ENCODE results near the gene USHBP1. TPM values are rescaled to one million over a fixed set of nuclear protein-coding genes. Genes with fewer than 3 reads are reported as not detected.

The USHBP1 gene
- total RNA-seq, 1 experiment from 2014 or later: not detected

DNA sequence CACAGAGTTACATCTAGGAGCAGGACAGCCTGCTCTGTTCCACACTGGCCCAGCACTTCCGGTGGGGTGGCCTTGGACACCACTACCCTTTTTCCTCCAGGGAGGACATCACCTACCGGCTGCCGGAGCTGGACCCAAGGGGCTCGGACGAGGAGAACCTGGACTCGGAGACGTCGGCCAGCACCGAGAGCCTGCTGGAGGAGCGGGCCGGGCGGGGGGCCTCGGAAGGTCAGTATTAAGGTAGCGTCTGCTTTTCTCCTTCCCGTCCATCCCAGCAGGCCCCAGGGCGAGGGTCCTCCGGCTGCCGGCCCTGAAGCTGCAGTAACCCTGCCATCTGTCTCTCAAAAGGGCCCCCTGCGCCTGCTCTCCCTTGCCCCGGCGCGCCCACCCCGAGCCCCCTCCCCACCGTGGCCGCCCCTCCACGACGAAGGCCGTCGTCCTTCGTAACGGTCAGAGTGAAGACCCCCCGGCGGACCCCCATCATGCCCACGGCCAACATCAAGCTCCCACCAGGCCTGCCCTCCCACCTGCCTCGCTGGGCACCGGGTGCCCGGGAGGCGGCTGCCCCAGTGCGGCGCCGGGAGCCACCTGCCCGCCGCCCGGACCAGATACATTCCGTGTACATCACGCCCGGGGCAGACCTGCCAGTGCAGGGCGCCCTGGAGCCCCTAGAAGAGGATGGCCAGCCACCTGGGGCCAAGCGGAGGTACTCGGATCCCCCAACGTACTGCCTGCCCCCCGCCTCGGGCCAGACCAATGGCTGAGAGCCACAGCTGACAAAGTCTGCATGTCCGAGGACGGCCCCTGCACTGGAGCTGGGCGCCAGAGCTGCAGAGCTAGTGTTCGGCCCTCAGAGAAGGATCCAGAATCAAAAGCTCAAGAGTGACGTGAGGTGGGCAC, 52.7 kb downstream of the USHBP1 start:
- no peak for DNase-seq (ENCODE audit: low read depth)

DNA sequence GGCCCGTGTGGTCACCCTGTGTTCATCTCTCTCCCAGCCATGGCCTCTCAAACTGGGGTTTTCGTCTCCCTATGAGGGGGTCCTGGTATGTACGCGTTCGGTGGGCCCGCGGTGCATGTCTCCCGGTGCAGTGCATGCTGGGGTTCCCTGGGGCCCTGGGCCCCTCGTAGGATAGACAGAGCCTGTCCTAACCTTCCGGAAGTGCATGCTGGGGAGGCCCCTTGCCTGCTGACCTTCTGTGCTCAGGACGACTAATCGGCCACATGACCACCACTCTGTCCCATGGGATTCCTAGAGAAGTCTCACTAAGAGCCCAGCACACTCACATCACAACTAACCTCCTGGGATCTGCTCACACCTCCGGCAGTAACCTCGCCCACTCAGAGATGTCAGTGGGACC, 54.2 kb downstream of the USHBP1 start:
- DNase-seq (ENCODE audit: low read depth): no peak

DNA sequence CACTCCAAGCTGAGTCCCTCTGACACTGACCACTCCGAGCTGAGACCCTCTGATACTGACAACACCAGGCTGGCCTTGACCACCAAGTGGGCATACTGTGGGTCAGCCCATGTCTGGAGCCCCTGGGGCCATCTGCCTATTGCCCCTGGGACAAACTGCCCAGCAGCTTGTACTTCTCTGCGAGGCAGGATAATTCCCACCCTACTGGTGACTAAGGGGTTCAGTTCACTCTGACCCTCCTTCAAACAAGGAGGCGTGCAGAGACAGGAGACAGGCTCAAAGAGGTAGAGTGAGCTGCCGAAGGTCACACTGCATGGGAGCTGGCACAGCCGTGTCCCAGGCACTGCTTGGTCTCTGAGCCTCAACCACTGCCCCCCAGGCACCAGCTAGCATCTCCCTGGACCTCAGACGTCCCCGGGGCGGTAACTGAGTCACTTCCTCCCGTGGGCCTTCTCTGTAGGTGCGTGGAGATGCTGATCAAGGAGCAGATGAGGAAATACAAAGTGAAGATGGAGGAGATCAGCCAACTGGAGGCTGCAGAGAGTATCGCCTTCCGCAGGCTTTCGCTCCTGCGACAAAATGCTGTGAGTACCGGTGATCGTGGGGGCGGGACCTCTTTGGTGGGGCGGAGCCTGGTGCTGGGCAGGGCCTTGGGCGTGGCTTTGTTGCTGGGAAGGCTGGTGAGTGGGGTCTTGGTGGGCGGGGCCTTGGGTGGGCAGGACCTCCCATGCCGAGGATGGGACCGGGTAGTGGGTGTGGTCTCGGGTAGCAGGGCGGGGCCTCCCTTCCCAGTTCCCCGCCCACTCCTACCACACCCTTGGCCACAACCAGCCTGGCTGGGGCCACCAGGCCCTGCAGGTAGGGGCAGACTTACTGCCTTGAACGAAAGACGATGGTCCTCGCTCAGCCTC, 55.2 kb downstream of the USHBP1 start:
- DNase-seq (ENCODE audit: low read depth): peak; percentile 63

DNA sequence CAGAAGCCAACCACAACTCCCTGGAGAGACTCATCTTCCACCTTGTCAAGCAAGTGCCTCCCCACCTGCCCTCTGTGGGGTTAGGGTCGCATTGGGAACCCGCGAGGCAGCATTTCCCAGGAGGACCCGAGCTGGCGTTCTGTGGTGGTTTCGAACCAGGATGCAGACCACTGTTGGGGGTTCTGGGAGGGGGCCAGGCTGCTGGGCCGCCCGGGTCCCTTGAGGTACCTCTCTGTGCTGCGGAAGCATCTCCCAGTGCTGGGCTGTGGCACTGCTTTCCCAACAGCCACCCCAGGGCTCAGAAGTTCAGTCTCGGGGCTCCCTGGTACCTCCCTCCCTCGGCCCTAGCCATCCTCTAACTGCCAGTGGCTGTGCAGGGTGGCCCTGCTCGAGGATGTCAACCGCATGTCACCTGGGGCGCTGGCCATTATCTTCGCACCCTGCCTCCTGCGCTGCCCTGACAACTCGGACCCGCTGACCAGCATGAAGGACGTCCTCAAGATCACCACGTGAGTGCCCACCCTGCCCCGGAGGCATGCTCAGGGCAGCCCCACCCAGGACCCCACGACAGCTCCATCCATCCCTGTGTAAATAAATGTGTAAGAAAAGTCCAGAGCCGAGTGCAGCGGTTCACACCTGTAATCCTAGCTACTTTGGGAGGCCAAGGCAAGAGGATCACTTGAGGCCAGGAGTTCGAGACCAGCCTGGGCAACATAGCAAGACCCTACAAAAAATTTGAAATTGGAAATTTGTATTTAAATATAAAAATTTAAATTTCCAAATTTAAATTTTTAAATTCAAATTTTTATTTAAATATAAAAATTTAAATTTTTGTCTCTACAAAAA, 57.6 kb downstream of the USHBP1 start:
- DNase-seq (ENCODE audit: low read depth): no peak

DNA sequence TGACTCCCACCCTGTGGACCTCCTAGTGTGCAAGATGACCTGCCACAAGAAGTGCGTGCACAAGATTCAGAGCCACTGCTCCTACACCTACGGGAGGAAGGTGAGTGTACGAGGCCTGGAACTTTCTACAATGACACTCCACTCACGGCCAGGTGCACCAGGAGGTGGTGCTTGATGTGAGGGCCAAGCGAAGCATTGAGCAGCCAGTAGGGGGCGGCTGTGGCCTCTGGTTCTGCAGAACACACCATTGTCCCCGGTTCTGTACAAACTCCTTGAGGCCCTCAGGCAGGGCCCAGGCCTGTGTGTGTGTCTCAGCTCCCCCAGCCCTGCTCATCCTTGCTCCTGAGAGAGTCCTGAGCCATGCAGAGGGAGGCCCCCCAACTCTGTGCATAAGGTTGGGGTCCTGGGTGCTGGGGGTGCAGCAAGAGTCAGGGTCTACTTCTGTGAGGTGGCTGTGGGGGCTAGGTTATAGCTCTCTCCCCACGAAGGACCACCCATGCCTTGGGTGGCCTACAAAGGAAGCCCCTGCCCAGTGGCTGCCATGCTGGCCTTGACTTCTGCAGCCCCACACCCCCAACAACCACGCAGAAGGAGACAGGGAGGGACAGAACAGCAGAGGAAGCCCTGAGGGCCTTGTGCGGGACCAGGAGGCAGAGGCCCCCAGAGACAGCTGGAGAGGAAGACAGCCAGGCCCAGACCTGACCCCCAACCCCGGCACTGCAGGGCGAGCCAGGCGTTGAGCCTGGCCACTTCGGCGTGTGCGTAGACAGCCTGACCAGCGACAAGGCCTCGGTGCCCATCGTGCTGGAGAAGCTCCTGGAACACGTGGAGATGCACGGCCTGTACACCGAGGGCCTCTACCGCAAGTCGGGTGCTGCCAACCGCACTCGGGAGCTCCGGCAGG, 59.1 kb downstream of the USHBP1 start:
- peak; percentile 52 for DNase-seq (ENCODE audit: low read depth)

DNA sequence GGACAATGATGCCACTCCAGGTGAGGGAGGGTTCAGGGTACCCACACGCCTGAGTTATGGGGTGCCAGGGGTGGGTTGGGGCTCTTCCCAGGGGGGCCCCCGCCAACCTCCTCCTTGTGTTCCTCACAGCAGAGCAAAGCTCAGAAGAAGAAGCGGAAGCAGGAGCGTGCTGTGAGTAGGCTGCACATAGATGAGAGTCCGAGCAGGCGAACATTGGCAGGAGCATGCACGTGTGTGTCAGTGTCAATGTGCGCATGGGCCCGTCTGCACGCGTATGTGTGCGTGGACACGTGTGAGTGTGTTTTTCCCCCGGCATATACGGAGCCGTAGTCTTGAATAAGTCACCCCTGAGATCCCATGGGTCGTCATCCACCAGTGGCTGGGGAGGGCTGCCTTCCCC, 61.8 kb downstream of the USHBP1 start:
- DNase-seq (ENCODE audit: low read depth): no peak

DNA sequence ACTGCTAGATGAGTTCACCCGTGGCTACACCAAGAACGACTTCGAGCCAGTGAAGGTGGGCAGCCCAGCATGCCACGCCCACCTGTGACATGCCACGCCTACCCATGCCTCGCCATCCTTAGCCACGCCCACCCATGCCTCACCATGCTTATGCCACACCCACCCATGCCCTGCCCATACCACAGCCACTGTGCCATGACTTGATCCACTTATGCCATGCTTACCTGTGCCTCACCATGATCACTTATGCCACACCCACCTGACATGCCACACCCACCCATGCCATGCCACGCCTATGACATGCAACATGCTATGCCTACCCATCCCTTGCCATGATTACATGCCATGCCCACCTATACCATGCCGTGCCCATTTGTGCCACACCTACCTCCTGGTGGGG, 62.3 kb downstream of the USHBP1 start:
- DNase-seq (ENCODE audit: low read depth): peak; percentile 25

DNA sequence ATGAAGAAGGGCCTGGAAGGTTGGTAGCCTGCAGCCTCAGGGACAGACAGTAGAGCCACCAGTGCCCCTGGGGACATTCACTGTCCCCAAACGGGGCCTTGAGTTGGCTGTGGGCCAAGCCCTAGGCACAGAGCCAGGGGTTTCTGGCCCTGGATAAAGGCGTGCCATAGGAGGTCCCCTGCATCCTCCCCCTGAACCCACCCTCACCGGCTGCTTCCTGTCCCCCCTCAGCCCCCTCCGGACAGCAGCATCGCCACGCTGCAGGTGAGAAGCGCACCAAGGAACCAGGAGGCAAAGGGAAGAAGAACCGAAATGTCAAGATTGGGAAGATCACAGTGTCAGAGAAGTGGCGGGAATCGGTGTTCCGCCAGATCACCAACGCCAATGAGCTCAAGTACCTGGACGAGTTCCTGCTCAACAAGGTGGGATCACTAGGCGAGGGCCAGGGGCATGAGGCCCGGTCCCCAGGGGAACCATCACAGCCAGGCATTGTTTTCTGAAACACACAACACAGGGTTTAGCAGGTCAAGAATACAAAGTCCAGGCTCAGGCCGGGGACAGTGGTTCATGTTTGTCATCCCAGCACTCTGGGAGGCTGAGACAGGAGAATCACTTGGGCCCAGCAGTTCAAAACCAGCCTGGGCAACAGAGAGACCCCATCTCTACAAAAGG, 64.0 kb downstream of the USHBP1 start:
- no peak for DNase-seq (ENCODE audit: low read depth)

Other genes starting within 250 kb of the USHBP1 start
- not detected in 2 replicates for gene CPAMD8, start 237.9 kb downstream of the USHBP1 start, total RNA-seq (2014; rRNA removed; shearing (Covaris generic))
- 20.9 and 23.7 TPM in 2 replicates for gene HAUS8, start 189.3 kb downstream of the USHBP1 start, total RNA-seq (2014; rRNA removed; shearing (Covaris generic))
- 33.0 and 57.0 TPM in 2 replicates for gene MYO9B, start 189.0 kb downstream of the USHBP1 start, total RNA-seq (2014; rRNA removed; shearing (Covaris generic))
- gene USE1, start 49.4 kb downstream of the USHBP1 start, total RNA-seq (2014; rRNA removed; shearing (Covaris generic)): 17.9 and 18.1 TPM in 2 replicates
- gene OCEL1, start 38.5 kb downstream of the USHBP1 start, total RNA-seq (2014; rRNA removed; shearing (Covaris generic)): 7.9 and 9.7 TPM in 2 replicates
- gene NR2F6, start 18.8 kb downstream of the USHBP1 start, total RNA-seq (2014; rRNA removed; shearing (Covaris generic)): 35.5 and 56.4 TPM in 2 replicates
- gene BABAM1, start 2.7 kb upstream of the USHBP1 start, total RNA-seq (2014; rRNA removed; shearing (Covaris generic)): 121 and 122 TPM in 2 replicates
- 0.69 and 0.71 TPM in 2 replicates for gene ANKLE1, start 17.2 kb upstream of the USHBP1 start, total RNA-seq (2014; rRNA removed; shearing (Covaris generic))
- gene ABHD8, start 38.7 kb upstream of the USHBP1 start, total RNA-seq (2014; rRNA removed; shearing (Covaris generic)): 19.1 and 30.2 TPM in 2 replicates
- 73.2 and 83.3 TPM in 2 replicates for gene MRPL34, start 41.1 kb upstream of the USHBP1 start, total RNA-seq (2014; rRNA removed; shearing (Covaris generic))
- gene DDA1, start 44.8 kb upstream of the USHBP1 start, total RNA-seq (2014; rRNA removed; shearing (Covaris generic)): 40.5 and 50.3 TPM in 2 replicates
- 3.5 and 5.6 TPM in 2 replicates for gene ANO8, start 70.1 kb upstream of the USHBP1 start, total RNA-seq (2014; rRNA removed; shearing (Covaris generic))
- gene GTPBP3, start 72.8 kb upstream of the USHBP1 start, total RNA-seq (2014; rRNA removed; shearing (Covaris generic)): 9.6 and 16.8 TPM in 2 replicates
- 0.05 TPM in 1 of 2 replicates, not detected in the other for gene PLVAP, start 112.6 kb upstream of the USHBP1 start, total RNA-seq (2014; rRNA removed; shearing (Covaris generic))
- 0.47 TPM in 1 of 2 replicates, not detected in the other for gene CCDC194, start 129.5 kb upstream of the USHBP1 start, total RNA-seq (2014; rRNA removed; shearing (Covaris generic))
- 490 and 600 TPM in 2 replicates for gene BST2, start 140.9 kb upstream of the USHBP1 start, total RNA-seq (2014; rRNA removed; shearing (Covaris generic))
- 144 and 151 TPM in 2 replicates for gene MVB12A, start 155.3 kb upstream of the USHBP1 start, total RNA-seq (2014; rRNA removed; shearing (Covaris generic))
- gene TMEM221, start 183.9 kb upstream of the USHBP1 start, total RNA-seq (2014; rRNA removed; shearing (Covaris generic)): 0.25 TPM in 1 of 2 replicates, not detected in the other
- not detected in 2 replicates for gene NXNL1, start 196.2 kb upstream of the USHBP1 start, total RNA-seq (2014; rRNA removed; shearing (Covaris generic))
- 4.8 and 12.2 TPM in 2 replicates for gene SLC27A1, start 205.8 kb upstream of the USHBP1 start, total RNA-seq (2014; rRNA removed; shearing (Covaris generic))
- gene PGLS, start 246.9 kb upstream of the USHBP1 start, total RNA-seq (2014; rRNA removed; shearing (Covaris generic)): 53.3 and 66.8 TPM in 2 replicates

Measured in M059J (cell line).